Germinal center (tissue), 1 donor: ENCODE measurements around the gene PCYOX1L.
"Not testable (repeated sequence)": the region's sequence is repeated elsewhere in the genome, so short reads cannot be mapped to it uniquely, and the experiment has no call there.

ENCODE experiments used
- DNase-seq: peaks from one replicate; pipeline ENCODE4 v3.0.0; 2012; ENCODE audit warnings: mixed read lengths, low spot score

PCYOX1L gene

DNA sequence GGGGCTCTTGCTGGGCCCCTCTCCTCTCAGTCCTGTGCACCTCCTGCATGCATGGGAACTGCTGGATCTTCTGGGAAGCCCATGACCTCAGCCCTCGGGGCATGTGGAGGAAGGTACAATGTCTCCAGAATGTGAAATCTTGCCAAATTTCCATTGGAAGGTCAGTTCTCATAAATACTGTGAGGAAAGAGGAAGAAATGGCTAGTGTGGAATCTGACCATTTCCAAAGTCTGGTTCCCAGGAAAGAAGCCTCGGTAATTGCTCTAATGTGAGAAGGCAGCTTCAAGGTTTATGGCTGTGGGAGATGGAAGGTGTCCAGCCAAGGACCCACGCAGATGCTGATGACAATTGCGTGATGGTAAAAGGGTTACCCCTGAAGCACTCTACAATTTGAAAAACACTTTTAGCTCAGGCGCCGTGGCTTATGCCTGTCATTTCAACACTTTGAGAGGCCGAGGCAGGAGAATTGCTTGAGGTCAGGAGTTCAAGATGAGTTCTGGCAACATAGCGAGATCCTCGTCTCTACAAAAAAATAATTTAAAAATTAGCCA, 29.3 kb downstream of the PCYOX1L start:
- DNase-seq = no peak

GRCh38 chr5:149387982-149388381, 30.1 kb downstream of the PCYOX1L start:
- DNase-seq = no peak

- no peak for DNase-seq
These were observed 30.8 kb downstream of the PCYOX1L start for GRCh38 chr5:149388498-149389190.

GRCh38 chr5:149389552-149390495, 32.0 kb downstream of the PCYOX1L start:
- no peak for DNase-seq

DNA sequence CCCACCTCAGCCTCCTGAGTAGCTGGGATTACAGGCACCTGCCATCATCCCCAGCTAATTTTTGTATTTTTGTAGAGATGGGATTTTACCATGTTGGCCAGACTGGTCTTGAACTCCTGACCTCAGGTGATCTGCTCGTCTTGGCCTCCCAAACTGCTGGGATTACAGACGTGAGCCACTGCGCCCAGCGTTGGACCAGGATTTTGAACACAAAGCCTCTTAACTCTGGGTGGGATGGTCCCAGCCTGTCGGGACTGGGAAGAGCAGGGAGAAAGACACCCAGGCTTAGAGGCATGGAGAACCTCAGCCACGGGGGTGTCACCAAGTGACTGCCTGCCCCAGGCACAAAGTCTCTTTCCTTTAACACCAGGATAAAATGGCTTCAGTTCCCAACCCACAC, 33.2 kb downstream of the PCYOX1L start:
- not testable (repeated sequence) for DNase-seq

GRCh38 chr5:149391524-149391923, 33.7 kb downstream of the PCYOX1L start:
- no peak for DNase-seq

GRCh38 chr5:149392718-149393117, 34.9 kb downstream of the PCYOX1L start:
- DNase-seq = no peak

- not testable (repeated sequence) for DNase-seq
These were observed 37.1 kb downstream of the PCYOX1L start for GRCh38 chr5:149394996-149395395.

GRCh38 chr5:149397530-149397929, 39.7 kb downstream of the PCYOX1L start:
- no peak for DNase-seq

DNA sequence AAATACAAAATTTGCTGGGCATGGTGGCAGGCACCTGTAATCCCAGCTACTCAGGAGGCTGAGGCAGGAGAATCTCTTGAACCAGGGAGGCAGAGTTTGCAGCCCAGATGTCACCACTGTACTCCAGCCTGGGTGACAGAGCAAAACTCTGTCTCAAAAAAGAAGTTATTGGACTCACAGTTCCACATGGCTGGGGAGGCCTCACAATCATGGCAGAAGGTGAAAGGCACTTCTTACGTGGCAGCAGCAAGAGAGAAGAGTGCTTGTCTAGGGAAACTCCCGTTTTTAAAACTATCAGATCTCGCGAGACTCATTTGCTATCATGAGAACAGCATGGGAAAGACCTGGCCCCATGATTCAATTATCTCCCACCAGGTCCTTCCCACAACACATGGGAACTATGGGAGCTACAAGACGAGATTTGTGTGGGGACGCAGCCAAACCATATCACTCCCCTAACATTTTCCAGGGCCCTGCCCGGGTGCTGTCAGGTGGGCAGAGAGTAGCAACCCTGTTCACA, 41.0 kb downstream of the PCYOX1L start:
- not testable (repeated sequence) for DNase-seq

- no peak for DNase-seq
These were observed 41.9 kb downstream of the PCYOX1L start for GRCh38 chr5:149399775-149400174.

- DNase-seq = no peak
These were observed 42.5 kb downstream of the PCYOX1L start for GRCh38 chr5:149400304-149400703.

GRCh38 chr5:149401051-149401450, 43.2 kb downstream of the PCYOX1L start:
- DNase-seq = no peak

GRCh38 chr5:149402291-149402690, 44.4 kb downstream of the PCYOX1L start:
- DNase-seq = no peak

GRCh38 chr5:149403923-149404745, 46.3 kb downstream of the PCYOX1L start:
- DNase-seq = no peak

GRCh38 chr5:149404746-149405549, 47.1 kb downstream of the PCYOX1L start:
- no peak for DNase-seq

- DNase-seq = no peak
These were observed 47.8 kb downstream of the PCYOX1L start for GRCh38 chr5:149405550-149406202.

DNA sequence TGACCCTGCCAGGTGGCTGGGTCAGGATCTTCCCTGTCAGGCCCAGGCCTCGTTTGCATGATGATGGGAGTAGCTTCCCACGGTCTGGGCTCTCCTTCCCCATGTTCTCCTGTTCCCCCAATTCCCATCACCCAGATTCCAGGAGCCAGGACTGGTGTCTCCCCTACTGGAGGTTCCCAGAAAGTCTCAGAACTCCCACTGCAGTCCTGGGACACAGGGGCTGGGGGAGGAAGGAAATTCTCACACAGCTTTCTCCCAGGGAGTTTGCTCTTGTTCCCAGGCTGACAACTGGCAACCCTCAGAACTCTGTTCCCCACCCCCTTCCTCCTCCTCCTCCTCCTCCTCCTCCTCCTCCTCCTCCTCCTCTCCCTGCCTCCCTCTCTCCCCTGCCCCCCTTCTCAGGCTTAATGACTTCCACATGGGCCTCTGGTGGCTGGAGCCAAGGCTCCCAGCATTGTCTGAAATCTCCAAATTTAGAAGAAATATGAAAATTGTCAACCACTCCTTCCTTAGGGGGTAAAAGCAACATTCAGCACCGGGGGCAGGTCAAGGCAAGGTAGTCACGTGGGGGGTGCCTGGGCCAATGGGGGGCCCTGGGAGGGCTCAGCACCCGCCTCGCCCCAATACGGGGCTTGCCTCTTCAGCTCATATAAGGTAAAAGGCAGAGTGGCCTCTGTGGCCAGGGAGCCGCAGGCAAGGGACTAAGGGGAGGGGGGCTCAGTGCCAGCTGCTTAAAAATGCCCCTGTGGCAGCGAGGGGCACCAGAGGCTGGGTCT, 48.5 kb downstream of the PCYOX1L start:
- peak; percentile 13 for DNase-seq

- DNase-seq = no peak
These were observed 49.1 kb downstream of the PCYOX1L start for GRCh38 chr5:149406979-149407306.
